ENCODE measurements around the gene TSPAN5.
A peak's percentile ranks its signal among the peaks of the same experiment; 100 is the strongest.

Gene TSPAN5

DNA sequence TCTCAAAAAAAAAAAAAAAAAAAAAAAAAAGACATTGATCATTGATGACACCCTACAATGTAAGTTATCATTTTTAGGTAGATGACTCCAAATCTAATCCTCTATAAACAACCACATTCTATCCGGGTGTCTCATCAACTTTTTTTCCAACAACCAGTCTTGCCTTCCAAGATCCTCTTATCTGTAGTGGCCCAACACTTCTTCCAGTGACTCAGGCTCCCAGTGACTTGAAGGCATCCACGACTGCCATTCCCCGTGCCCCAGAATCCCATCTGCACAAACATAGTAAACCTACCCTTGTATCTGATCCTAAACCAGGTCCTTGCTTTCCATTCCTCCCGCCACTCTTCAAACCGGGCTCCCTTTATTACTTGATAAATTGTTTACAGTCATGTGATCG is 15.6 kb upstream of the TSPAN5 start:
- DNase-seq (ENCODE audit: low read depth in 2 of 2, low spot score in 1 of 2): no peak

DNA sequence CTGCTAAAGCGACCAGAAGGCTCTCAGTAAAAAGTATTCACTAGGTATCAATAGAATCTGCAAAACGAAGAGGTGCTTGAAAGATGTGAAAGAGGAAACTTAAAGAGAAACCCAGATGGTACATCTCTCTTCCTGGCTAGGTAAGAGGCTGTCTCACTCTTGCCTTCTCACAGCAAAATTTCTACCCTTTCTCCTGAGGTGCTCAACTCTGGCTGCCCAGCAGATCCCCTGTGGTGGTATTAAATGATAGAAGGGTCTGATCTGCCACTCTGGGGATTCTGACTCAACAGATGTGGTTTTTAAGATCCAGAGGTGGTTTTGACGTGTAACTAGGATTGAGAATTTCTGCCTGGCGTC is 14.9 kb upstream of the TSPAN5 start:
- no peak for DNase-seq (ENCODE audit: low read depth in 2 of 2, low spot score in 1 of 2)

DNA sequence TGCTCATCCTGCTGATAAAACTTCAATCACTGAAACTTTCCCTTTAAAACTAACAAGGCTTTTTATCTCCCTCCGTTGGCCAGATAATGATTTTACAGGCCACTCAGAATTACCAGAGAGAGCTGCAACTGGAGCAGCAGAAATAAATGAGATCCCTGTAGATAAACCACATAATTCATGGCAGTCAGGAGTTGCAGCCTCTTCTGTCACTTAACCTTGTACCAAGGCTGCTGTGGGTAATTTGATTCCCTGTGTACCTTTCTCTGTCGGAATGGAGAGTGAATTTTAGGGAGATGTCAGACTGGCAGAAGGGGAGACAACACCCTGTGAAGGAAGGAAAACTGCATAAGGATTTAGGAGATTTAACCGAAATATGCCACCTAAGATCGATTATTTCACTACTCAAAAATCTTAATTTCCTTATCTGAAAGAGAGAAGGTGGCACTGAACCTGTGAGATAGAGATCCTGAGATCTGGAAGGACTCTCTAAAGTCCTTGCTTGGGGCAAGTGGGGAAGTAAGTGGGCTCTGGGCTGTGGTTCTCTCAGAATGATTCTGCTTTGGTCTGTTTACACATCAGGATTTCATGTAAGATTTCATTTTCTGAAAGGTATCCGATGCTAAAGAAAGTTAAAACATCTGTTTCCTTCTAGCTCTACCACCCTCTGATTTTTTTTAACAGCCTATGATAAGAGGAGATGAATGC is 14.3 kb upstream of the TSPAN5 start:
- no peak for DNase-seq (ENCODE audit: low read depth in 2 of 2, low spot score in 1 of 2)

DNA sequence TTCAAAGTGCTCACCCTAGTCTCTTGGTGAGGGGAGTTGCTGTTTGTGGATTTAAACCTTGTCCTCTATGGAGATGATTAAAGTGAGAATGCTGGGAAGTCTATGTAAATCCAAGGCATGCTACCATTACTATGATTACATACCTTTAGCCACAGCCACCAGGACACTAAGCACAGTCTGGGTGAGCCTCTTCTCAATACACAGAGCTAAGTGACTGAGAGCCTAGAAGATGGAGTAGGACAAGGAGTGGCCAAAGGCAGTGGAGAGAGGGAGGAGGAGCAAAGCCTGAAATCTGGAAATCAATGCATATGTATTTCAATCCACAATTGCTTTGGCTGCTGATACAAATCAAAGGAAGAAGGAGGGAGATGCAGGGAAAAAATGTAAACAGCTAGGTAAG is 12.7 kb upstream of the TSPAN5 start:
- no peak for DNase-seq (ENCODE audit: low read depth in 2 of 2, low spot score in 1 of 2)

DNA sequence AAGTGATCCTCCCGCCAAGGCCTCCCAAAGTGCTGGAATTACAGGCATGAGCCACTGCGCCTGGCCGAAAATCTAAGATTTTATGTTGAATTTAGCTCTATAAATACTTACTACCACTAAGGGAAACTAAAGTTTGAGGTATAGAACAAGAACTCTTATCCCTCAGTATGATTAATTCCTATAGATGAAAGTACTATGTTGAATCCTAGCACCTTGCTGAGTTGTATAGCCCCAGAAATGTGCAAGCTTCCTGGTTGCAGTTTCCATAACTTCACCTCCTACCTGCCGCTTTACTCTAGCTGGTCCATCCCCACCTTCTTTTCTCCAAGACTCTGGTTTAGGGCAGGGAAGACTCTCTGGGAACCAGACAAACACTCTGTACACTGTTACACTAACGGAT is 11.8 kb upstream of the TSPAN5 start:
- no peak for DNase-seq (ENCODE audit: low read depth in 2 of 2, low spot score in 1 of 2)

DNA sequence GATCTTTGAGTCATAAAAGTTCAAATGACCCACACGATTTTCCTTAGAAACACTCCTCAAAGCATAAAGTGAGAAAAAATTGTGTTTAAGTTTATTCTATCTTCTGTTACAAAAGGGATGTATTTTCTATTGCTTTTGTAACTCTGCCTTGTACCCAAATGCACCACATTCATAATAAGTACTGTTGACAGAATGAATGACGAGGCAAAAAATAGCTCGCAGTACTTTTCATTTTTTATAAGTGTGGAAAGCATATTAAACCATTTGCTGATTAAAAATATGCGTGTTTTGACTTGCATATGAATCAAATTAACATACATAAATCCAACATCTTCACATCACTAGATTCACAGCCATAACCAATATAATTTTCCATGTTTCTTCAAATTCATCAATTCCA is 11.2 kb upstream of the TSPAN5 start:
- no peak for DNase-seq (ENCODE audit: low read depth in 2 of 2, low spot score in 1 of 2)

DNA sequence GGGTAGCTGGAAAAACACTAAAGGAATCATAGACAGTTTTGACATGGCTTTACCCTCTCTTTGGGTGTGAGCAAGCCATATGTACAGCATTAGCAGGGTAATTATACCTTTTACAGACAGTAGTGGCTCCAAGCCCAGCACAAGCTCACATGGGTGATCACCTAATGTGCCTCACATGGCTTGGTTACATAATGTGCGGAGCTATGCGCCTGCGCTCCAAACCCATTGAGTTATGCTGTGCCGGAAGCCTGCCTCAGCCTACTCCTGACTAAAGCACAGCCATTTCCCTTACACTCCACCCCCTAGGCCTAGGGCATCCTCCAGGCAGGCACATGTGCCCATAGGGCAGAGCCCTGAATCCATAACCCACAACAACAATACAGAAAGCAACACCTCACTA is 6.5 kb upstream of the TSPAN5 start:
- no peak for DNase-seq (ENCODE audit: low read depth in 2 of 2, low spot score in 1 of 2)

DNA sequence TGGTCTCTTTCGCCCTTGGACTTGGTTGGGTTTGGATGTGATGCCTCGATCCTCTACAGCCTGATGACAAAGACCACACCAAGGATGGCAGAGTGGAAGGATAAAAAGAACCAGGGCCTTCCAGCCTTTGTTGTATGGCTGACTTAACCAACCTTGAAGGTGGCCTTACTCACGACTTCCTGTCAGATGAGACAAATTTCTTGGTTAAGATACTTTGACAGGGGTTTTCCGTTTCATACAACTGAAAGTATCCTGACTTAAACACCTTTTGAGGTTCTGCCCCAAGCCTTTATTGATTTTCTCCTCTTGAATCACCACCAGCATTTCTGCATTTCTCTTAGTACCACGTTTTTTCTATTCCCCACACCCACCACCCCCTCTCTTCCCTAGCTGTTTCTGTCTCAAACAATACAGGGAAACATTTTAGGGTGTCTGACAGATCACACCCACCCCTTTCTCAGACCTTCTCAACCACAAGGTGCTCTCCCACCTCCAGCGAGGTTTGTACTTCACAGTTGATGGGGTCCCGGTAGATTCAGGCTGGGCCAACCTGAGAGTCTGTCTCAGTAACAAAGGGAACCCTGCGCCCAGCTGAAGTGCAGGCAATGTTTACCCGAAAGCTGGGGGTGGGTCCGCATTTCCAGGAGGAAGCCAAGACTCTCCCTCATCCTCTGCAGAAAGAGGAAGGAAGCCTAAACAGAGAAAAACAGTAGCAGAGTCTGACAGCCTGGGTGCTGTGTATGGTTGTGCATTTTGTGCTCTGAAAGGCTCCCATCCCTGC is 5.0 kb upstream of the TSPAN5 start:
- DNase-seq (ENCODE audit: low read depth in 2 of 2, low spot score in 1 of 2): peak in 1 of 2 donors; percentile 9

DNA sequence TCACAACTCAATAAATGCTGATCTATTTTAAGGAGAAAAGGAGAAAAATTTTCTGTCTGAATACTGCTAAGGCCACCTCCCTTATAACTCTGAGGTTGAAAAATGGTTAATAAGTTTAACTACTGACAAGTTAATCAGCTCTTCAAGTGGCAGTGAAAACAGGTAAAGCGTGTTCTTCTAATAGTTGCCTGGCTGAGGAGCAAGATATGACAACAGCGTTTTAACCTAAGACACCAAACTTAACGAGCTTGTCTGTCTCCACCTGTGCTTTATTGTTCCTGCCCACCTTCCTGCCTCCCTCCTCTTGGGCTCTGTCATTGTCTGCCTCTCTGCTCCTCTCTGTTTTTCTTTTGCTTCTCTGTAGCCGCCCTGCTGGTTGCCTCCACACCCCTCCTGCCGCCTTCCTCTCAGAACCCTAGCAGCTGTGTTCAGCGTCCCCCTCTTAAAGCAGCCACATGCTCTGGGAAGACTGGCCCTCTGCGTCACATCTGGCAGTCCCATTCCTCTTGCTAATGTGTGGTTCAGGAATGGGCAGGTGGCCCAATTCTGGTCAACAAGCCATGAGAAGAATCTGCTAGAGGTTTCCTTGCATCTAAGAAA is 4.3 kb upstream of the TSPAN5 start:
- peak in 1 of 2 donors; percentile 8 for DNase-seq (ENCODE audit: low read depth in 2 of 2, low spot score in 1 of 2)

DNA sequence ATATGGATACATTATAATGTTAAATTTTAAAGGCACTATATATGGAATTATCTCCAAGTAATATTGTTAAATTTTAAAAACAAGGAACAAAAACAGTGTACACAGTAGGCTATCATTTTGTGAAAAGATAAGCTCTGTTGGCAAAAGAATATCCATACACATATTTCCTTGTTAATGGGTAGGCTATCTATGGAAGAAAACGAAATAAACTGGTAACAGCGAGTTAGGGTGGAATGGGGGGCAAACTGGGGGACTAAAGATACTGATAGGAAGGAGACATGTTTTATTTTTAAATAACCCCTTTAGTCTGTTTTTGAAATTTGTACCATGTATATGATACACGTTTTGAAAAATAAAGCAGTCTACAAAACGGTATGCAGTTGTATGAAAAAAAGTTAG is 3.6 kb upstream of the TSPAN5 start:
- DNase-seq (ENCODE audit: low read depth in 2 of 2, low spot score in 1 of 2): no peak

DNA sequence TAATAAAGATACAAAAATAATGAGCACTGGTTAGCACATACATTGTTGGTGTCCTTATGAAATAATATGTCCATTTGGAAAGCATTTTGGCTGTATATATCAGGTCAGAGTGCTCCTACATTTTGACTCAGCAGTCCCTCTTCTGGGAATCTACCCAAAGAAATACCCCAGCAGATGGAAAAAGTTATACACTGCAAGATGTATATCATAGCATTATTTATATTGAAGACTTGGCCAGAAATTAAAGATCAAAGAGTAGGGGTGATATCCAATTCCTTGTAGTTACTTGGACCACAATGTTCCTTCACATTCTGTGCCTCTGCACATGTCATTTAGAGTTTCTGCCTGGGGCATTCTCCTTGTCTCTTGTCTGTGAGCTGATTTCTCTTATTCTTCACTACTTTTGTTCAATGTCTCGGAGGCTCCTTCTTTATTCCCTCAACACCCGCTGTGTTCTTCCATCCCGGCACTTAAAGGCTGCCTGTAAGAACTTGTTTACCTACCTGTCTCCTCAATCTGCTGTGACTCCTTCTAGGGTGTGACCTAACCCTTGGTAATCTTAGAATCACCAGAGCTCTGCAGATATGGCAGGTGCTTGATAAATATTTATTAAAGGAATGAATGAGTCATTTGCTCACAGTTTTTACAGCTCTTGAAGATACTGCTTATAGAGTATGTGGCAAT is 3.1 kb upstream of the TSPAN5 start:
- no peak for DNase-seq (ENCODE audit: low read depth in 2 of 2, low spot score in 1 of 2)

DNA sequence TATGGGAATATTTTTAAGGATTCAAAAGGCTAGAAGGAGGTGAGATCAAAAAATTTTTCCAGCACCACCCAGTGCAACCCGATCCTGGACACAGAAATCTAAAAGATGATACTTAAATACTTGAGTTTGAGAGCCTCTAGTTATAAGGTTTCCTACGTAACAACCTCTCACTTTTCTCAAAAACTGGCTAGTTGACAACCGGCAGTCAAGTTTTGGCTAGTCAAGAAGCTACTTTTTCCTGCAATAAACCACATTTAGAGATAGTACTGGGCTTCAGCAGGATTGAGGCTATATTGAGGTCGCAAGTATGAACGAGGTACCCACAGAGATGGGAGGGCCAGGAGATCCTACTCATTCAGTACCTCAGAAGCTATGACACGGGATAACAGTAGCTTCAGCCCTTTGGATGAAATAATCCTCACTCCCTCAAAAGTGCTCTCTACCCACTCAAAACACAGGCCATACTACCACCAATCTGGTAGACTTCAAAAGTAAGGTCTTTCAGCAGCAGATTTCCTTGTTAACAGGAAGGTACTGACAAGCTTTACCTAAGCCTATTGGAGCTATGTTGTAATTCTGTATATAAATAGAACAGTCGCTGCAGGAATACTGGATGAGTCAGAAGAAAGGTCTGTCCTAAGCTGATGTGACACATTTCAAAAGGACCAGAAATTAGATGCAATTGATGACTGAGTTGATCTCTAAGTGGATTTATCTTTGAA is 1.5 kb upstream of the TSPAN5 start:
- no peak for DNase-seq (ENCODE audit: low read depth in 2 of 2, low spot score in 1 of 2)

DNA sequence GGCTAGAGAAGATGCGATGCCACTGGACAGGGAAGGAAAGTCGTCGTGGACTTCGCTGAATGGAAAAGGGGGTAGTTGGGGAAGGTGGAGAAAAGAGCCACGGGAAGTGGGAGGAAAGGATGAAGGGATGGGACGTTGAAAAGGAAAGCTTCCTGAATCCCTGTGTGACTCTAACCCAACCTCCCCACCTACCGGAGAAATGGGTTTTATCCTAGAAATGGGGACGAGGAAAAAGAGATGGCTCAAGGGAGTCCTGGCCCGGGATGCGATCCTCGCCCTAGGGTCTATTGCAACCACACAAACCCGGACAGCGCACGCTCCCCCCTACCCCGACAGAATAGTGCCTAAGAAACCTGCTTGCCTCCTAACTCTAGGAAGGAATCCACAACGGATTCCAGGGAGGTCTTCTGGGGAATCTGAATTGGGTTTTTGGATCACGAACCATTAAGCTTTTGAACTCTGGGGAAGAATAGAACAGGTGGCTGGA is 738 bp upstream of the TSPAN5 start:
- no peak for DNase-seq (ENCODE audit: low read depth in 2 of 2, low spot score in 1 of 2)

DNA sequence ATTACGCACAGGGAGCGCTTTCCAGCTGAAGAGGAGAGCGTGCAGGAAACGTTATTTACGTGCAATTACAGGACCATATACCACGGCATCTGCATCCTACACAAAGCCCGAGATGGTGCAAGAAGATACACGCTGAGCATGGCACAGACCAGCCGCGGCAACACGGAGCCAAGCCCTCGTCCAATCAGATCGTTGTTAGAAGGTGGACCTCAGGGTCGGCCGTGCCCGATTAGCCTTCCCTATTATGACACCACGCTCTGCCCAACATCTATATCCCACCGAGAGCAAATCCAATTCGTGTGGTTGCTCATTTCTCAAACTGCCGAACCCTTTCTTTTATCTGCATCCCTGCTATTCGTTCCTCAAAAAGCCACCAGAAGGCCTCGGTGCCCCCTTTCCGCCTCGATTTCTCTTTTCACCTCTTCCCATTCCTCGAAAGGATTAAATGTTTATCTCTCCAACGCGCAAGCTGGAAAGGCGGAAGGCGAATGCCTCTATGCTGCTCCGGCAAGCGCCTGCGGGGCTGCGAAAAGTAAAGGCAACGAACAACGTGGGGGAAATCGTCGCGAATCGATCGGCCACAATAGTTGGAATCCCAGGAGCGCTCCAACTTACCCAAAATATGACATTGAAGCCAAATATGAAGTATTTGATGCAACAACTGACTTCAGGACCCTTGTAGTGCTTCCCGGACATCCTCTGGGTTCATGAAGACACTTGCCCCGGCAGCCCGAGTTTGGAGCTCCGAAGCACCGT is 702 bp downstream of the TSPAN5 start:
- peak in 1 of 2 donors; percentile 17 for DNase-seq (ENCODE audit: low read depth in 2 of 2, low spot score in 1 of 2)

DNA sequence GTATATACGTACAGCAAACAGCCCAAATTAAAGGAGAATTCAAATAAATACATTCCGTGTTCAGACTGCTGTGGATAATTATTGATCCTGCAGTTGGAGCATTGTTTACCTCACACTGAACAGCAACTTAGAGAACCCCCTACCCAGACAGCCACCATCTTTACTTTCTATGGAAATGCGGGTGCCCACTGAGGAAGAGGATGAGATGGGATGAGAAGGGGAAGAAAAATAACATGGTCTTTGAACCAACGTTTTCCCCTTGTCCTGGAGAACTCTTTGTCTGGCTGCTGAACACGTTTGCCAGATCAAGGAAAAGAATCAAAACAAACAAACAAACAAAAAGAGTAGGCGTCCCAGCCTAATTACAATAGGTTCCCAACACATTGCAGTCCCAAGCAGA is 1.5 kb downstream of the TSPAN5 start:
- DNase-seq (ENCODE audit: low read depth in 2 of 2, low spot score in 1 of 2): no peak

DNA sequence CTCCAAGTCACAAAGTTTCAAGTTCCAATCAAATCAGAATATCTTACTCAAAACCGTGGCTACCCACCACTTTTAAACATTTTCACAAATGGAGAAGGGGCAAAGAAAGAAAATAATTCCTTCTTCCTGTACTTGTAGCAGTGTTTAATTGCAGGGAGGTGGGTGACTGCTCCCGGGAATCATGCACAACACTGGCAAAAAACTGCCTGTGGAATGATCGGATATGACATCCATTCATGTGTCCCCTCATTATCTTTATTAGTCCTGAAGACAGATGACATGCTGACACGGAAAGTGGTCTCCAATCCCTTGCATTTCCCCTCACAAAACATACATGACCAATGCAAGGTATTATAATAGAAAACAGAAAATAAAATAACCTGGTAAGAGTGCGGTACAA is 2.0 kb downstream of the TSPAN5 start:
- DNase-seq (ENCODE audit: low read depth in 2 of 2, low spot score in 1 of 2): no peak

DNA sequence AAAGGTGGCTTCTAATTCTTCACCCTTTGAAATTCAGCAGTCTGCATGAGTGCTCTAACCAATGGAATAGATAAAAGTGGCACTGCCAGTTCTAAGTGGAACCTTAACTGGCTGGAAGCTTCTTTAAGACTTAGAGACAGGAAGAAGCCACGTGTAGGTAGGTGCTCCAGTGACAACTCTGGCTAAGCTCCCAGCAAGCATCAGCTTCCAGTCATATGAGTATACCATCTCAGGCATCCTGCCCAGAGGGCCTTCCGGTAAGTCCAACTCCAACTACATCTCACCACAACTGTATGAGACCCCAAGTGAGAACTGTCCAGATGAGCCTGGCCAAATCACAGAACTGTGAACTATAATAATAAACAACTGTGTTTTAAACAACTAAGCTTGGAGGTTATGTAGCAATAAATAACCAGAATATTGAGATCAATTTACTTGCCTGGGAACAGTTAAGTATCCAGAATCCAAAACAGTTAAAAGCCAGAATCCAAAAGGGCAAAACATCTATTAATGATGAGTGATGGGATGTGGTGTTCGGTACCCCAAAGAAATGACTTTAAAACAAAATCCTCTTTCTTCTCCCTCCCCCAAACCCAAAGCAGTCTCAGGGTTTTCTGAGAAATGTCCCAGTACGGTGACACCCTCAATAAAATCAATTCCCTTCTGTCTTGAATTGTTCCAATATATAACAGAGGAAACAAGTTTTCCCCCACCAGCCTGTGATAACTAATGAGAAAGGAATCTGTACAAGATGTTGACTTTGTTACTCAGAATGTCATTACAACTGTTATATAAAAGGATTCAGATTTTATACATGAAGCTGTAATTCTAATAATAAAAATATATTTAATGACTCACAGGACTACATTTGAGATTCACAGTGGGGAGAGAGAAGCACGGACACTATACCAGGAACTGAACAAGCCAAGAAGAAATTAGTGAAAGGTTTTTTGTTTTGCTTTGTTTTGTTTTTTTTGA is 4.2 kb downstream of the TSPAN5 start:
- no peak for DNase-seq (ENCODE audit: low read depth in 2 of 2, low spot score in 1 of 2)

DNA sequence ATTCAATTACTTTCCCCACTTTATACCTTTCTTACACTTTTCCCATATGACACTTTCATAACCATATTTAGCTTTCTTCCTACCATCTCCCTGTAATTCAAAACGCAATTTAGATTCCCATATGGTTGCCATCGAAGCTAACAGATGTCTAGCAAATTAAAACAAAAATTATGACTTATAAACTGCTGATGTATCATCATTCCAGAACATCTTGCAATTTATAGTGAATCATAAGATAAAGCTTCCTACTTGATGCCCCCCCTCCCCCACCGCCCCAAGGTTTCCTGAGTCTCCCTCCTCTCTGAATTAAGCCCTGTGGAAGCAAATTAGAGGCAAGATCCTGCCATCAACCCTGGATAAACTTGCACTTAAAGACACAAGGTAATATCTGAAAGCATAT is 5.4 kb downstream of the TSPAN5 start:
- no peak for DNase-seq (ENCODE audit: low read depth in 2 of 2, low spot score in 1 of 2)

DNA sequence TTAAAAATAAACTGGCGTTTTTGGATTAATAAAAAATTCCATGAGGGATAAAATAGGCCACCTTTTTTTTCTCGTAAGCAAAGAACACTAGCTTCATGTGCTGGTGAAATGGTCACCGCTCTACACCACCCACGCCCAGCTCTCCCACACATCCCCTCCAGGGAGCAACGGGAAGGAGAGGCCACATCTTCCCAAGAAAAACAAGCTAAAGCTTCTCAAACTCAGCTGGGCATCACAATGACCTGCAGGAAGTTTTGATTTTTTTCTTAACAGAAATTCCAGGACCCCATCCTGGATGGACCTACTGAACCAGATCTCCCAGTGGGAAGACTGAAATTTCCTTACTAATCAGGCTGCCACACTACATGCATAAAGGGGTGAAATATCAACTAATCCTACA is 9.8 kb downstream of the TSPAN5 start:
- DNase-seq (ENCODE audit: low read depth in 2 of 2, low spot score in 1 of 2): no peak
